NCI-H2227 treated with DMSO at 0.1 percent for 48 hours (cell line): ENCODE results near the gene MXRA7.
A peak's percentile ranks its signal among the peaks of the same experiment; 100 is the strongest.
"Not testable (repeated sequence)": the region's sequence is repeated elsewhere in the genome, so short reads cannot be mapped to it uniquely, and the experiment has no call there.

Source experiments
- DNase-seq: peaks from one replicate; lab custom pipeline; 2025; lab: John Stamatoyannopoulos, UW

MXRA7 gene

GRCh38 chr17:76735586-76736348 is 25.0 kb upstream of the MXRA7 start:
- DNase-seq = no peak

- DNase-seq = no peak
Observed at GRCh38 chr17:76735006-76735405, 24.2 kb upstream of the MXRA7 start.

- no peak for DNase-seq
Observed at GRCh38 chr17:76734080-76734840, 23.5 kb upstream of the MXRA7 start.

- DNase-seq = no peak
Observed at GRCh38 chr17:76733618-76733957, 22.8 kb upstream of the MXRA7 start.

GRCh38 chr17:76732734-76733617 is 22.2 kb upstream of the MXRA7 start:
- no peak for DNase-seq

GRCh38 chr17:76731800-76732733 is 21.3 kb upstream of the MXRA7 start:
- not testable (repeated sequence) for DNase-seq

- DNase-seq = no peak
Observed at GRCh38 chr17:76727745-76728456, 17.1 kb upstream of the MXRA7 start.

GRCh38 chr17:76726776-76727718 is 16.3 kb upstream of the MXRA7 start, which contains the start of gene METTL23:
TSS of gene METTL23 (plus strand) at chr17:76726839. CDS start at chr17:76729711, 2,872 bp downstream.
- peak; percentile 53 for DNase-seq

GRCh38 chr17:76726231-76726775 is 15.5 kb upstream of the MXRA7 start, which contains the start of gene JMJD6:
TSS of gene JMJD6 (minus strand) at chr17:76726606. CDS start at chr17:76726475, 131 bp downstream.
- peak; percentile 96 for DNase-seq

GRCh38 chr17:76725580-76726230 is 14.9 kb upstream of the MXRA7 start:
- no peak for DNase-seq

GRCh38 chr17:76723812-76724211 is 13.0 kb upstream of the MXRA7 start:
- no peak for DNase-seq

- DNase-seq = not testable (repeated sequence)
Observed at GRCh38 chr17:76722977-76723376, 12.2 kb upstream of the MXRA7 start.

GRCh38 chr17:76722279-76722678 is 11.5 kb upstream of the MXRA7 start:
- no peak for DNase-seq

GRCh38 chr17:76721463-76721862 is 10.7 kb upstream of the MXRA7 start:
- DNase-seq = no peak

GRCh38 chr17:76720941-76721340 is 10.2 kb upstream of the MXRA7 start:
- DNase-seq = no peak

- no peak for DNase-seq
Observed at GRCh38 chr17:76720211-76720610, 9.4 kb upstream of the MXRA7 start.

GRCh38 chr17:76718516-76718915 is 7.8 kb upstream of the MXRA7 start:
- no peak for DNase-seq

- DNase-seq = no peak
Observed at GRCh38 chr17:76716839-76717215, 6.1 kb upstream of the MXRA7 start.
